PFSK-1 (cell line): ENCODE measurements around the gene RGS6.

Experiments used
- POLR2AphosphoS5 ChIP-seq: IDR thresholded peaks from 2 replicates; pipeline ENCODE4 v1.6.1; 2012; ENCODE audit warnings: low read depth, mild to moderate bottlenecking, control low read depth, low read length, moderate library complexity
- TAF1 ChIP-seq: IDR thresholded peaks from 2 replicates; pipeline ENCODE4 v1.6.1; 2012; ENCODE audit warnings: low read length, control low read depth, borderline replicate concordance; ENCODE audit not compliant: insufficient read depth
- TF ChIP-seq, protein P1 (sequence below), 2 experiments: IDR thresholded peaks; 2 replicates each; pipeline versions ENCODE4 v1.6.1 to v1.8.0; 2011 to 2012; ENCODE audit warnings: low read depth in 2 of 2, low read length in 2 of 2, control low read depth in 1 of 2, inconsistent platforms in 1 of 2, mild to moderate bottlenecking in 1 of 2, moderate library complexity in 1 of 2; ENCODE audit not compliant: insufficient read depth in 1 of 2

GRCh38 chr14:72311516-72311915, 379.3 kb downstream of the RGS6 start:
- TF ChIP-seq, protein P1, sequence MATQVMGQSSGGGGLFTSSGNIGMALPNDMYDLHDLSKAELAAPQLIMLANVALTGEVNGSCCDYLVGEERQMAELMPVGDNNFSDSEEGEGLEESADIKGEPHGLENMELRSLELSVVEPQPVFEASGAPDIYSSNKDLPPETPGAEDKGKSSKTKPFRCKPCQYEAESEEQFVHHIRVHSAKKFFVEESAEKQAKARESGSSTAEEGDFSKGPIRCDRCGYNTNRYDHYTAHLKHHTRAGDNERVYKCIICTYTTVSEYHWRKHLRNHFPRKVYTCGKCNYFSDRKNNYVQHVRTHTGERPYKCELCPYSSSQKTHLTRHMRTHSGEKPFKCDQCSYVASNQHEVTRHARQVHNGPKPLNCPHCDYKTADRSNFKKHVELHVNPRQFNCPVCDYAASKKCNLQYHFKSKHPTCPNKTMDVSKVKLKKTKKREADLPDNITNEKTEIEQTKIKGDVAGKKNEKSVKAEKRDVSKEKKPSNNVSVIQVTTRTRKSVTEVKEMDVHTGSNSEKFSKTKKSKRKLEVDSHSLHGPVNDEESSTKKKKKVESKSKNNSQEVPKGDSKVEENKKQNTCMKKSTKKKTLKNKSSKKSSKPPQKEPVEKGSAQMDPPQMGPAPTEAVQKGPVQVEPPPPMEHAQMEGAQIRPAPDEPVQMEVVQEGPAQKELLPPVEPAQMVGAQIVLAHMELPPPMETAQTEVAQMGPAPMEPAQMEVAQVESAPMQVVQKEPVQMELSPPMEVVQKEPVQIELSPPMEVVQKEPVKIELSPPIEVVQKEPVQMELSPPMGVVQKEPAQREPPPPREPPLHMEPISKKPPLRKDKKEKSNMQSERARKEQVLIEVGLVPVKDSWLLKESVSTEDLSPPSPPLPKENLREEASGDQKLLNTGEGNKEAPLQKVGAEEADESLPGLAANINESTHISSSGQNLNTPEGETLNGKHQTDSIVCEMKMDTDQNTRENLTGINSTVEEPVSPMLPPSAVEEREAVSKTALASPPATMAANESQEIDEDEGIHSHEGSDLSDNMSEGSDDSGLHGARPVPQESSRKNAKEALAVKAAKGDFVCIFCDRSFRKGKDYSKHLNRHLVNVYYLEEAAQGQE (IDR thresholded peaks at IDR 0.05; ENCODE audit: insufficient read depth in 1 of 2, low read depth in 2 of 2, low read length in 2 of 2), result no peak
- TF ChIP-seq TAF1 (no peak), POLR2AphosphoS5 (no peak)
